HL-60/S4 (cell line): ENCODE measurements around the gene MTHFR.

Experiments used
- in situ Hi-C: fragments of 300-500 bp; cut with MboI; formaldehyde crosslinking; loops from 2 replicates; pipeline ENCODE4 v1.14.3; 2022; ENCODE audit warnings: low sequenced_read_pairs

MTHFR gene

DNA sequence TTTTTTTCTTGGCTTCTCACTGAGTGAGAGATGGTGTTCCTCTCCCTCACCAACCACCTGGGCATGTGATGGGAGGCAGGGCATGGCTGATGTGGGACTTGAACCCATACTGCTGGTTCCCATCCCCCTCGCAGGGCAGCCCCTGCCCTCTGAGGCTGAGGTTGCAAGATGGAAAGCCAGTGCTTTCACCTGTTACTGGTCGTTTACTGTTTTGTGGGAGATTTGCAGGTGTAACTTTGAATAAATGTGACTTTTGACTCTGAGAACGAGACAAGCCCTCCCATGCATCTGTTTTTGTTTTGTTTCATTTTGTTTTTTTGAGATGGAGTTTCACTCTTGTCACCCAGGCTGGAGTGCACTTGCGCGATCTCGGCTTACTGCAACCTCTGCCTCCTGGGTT is 22.2 kb downstream of the MTHFR start:
- in situ Hi-C loops, result no loop called here

GRCh38 chr1:11782127-11782708 is 23.5 kb downstream of the MTHFR start:
- in situ Hi-C loops, result no loop called here

DNA sequence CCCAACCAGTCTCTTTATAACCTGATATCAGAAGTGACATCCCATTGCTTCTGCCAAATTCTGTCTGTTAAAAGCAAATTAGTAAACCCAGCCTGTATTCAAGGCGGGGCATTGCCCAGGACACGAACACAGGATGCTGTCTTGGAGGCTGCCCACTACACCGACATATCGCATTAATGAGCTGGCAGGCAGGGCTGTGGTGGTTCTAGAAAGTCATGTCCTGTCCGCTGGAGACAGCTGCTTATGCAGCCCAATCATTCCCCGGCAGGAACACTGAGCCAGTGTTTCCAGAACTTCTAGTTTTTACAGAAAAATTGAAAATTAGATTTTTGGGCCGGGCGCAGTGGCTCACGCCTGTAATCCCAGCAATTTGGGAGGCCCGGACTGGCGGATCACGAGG is 24.5 kb downstream of the MTHFR start:
- in situ Hi-C loops, result no loop called here

- in situ Hi-C loops, result no loop called here
Measured at GRCh38 chr1:11780380-11781147, 25.2 kb downstream of the MTHFR start.

DNA sequence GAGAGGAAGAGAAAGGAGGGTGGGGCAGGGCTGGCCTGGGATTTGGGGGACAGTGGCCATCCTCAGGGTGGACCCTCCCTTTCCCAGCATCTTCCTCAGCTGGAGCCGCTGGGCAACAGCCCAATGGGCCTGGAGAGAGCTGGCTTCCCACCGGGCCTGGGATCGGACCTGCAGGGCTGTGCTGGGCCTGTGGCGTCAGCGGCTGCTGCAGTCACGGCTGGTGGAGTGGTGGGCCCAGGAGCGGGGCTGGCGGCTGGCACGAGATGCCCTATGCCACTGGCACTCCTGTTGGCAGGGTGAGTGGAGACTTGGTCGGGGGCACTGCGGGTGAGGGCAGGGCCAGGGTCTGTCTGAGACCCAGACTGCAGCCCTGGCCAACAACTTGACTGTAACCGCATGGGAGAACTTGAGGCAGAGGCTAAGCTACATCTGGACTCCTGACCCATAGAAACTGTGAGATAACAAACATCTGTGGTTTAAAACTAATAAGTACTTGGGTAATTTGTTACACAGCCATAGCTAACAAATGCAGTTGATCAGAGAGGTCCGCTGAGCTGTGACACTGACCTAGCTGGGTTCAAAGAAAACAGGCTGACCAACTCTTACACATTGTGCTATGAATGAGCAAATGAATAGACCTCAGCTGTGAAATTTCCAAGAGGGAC is 25.9 kb downstream of the MTHFR start:
- in situ Hi-C loops, result no loop called here

DNA sequence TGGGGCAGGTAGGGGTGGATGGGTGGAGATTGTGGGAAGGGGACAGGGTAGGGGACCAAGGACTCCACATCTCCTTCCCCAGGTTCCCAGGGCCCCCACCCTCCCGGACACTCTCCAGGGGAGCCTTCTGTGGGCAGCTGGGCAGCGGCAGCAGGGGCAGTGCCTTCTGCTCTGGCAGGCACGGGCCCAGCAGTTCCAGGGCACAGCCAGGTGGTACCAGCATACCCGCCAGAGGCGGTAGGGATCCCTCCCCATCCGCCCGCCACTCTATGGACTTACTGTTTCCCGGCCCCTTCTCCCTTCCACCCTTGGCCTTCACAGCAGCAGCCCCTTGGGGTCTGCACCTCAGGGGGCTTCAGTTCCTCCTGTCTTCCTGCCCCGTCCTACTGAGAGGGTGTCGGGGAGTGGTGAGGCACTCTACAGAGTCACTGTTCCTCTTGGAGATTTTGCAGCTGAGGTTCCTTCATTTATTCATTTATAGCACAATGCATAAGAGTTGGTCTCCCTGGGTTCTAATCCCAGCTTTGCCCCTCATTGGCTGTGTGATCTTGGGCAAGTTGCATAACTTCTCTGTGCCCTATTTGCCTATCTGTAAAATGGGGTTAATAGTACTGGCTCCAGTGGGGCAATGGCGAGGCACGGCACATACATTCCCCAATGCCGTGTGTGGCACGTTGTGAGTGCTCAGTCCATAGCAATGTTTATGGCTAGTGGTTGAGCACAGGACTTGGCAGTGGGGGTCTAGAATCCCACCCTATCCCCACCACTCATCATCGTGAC is 26.7 kb downstream of the MTHFR start:
- in situ Hi-C loops, result no loop called here

DNA sequence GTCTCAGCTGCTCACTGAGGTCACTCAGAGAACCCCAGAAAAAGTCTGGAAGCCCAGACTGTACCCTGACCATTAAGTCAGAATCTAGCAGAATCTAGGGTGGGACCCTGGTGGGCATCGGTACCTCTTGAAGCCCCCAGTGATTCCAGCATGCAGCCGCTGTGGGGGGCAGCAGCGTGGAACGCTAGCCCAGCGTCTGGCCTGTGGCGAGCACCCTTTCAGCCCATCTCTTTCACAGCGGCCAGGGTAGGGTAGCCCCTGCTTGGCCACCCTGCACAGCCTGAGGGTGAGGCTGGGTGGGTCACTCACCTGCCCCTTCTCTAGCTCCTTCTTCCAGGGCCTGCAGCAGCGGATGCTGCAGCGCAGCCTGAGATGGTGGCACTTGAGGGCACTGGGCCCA is 27.4 kb downstream of the MTHFR start:
- in situ Hi-C loops, result no loop called here

GRCh38 chr1:11777658-11778322 is 28.0 kb downstream of the MTHFR start:
- in situ Hi-C loops, result no loop called here

- in situ Hi-C loops, result no loop called here
Measured at GRCh38 chr1:11774753-11775152, 31.0 kb downstream of the MTHFR start.

GRCh38 chr1:11772458-11772857 is 33.3 kb downstream of the MTHFR start:
- in situ Hi-C loops, result no loop called here

GRCh38 chr1:11771481-11772043 is 34.2 kb downstream of the MTHFR start:
- in situ Hi-C loops, result no loop called here

DNA sequence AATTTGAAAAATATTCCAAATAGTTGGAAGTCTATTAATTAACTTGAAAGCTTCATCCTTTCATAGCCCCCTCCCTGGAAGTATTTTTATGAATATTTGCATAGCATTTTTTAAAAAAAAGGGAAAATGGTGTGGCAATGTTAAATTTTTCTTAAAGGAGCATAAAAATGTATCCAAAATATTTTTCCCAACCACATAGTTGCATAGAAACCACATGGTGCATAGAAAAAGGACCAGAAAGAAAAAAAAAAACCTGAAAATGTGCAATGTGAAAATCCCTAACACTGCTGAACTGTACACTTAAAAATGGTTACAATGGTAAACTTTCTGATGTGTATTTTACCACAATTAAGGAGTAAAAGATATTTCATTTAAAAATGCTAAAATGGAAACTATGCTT is 35.8 kb downstream of the MTHFR start:
- in situ Hi-C loops, result no loop called here

GRCh38 chr1:11769274-11769673 is 36.5 kb downstream of the MTHFR start:
- in situ Hi-C loops, result no loop called here

- in situ Hi-C loops, result no loop called here
Measured at GRCh38 chr1:11768821-11769220, 36.9 kb downstream of the MTHFR start.

- in situ Hi-C loops, result no loop called here
Measured at GRCh38 chr1:11767922-11768704, 37.7 kb downstream of the MTHFR start.

DNA sequence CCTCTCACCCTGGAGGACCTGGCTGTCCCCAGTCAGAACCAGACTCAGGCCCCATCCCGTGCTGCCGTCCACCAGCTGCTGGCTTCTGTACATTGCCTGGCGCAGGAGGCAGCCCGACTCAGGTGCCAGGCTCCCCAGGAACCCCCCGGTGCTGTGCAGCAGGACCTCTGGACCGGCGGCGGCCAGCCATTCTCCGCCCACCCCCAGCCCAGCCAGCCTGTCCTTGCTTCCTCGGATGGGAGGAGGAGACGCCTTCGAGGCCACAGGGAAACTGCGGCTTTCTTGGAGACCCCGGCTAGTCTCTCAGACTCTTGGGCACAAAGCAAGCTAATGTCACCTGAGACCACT is 39.4 kb downstream of the MTHFR start:
- in situ Hi-C loops, result no loop called here

GRCh38 chr1:11765661-11766428 is 39.9 kb downstream of the MTHFR start:
- in situ Hi-C loops, result no loop called here

- in situ Hi-C loops, result no loop called here
Measured at GRCh38 chr1:11764519-11764918, 41.2 kb downstream of the MTHFR start.

DNA sequence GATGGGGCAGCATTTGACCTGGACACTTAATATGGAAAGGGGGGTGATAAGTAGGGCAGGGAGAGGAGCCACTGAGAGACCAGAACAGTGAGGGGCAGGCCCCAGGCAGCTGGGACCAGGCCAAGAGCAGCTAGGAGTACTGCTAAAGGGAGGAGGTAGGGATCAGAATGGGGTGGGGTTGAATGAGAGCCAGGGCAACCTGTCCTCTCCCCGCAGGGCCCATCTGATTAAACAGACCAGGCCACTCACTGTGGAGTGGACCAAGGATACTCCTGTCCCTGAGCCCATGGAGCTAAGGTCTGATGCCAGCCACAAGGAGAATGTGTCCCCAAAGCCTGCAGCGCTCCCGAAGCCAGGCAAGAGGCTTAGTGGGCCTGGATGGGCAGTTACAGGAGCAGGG is 41.6 kb downstream of the MTHFR start:
- in situ Hi-C loops, result no loop called here
